ENCODE data around the gene POLR2J2. TPM values are rescaled to one million over a fixed set of nuclear protein-coding genes. Genes with fewer than 3 reads are reported as not detected.
"Not testable (repeated sequence)": the region's sequence is repeated elsewhere in the genome, so short reads cannot be mapped to it uniquely, and the experiment has no call there.

POLR2J2 gene
- 1.1 TPM in 2 replicates for total RNA-seq (2014; rRNA removed; shearing (Covaris generic))

- DNase-seq (ENCODE audit: low read depth): not testable (repeated sequence)
These were observed at the start of gene POLR2J2 for GRCh38 chr7:102671166-102671955. TSS of gene POLR2J2 (minus strand) at chr7:102671663. CDS start at chr7:102671601, 62 bp downstream.

GRCh38 chr7:102718491-102718890 is 47.0 kb upstream of the POLR2J2 start:
- DNase-seq (ENCODE audit: low read depth): not testable (repeated sequence)

GRCh38 chr7:102715718-102716117 is 44.3 kb upstream of the POLR2J2 start:
- not testable (repeated sequence) for DNase-seq (ENCODE audit: low read depth)

- not testable (repeated sequence) for DNase-seq (ENCODE audit: low read depth)
These were observed 43.5 kb upstream of the POLR2J2 start for GRCh38 chr7:102714774-102715522.

GRCh38 chr7:102713691-102714080 is 42.2 kb upstream of the POLR2J2 start:
- not testable (repeated sequence) for DNase-seq (ENCODE audit: low read depth)

- DNase-seq (ENCODE audit: low read depth): not testable (repeated sequence)
These were observed 41.7 kb upstream of the POLR2J2 start for GRCh38 chr7:102713011-102713690.

- not testable (repeated sequence) for DNase-seq (ENCODE audit: low read depth)
These were observed 27.7 kb upstream of the POLR2J2 start for GRCh38 chr7:102698962-102699750.

GRCh38 chr7:102697642-102698512 is 26.4 kb upstream of the POLR2J2 start:
- DNase-seq (ENCODE audit: low read depth): not testable (repeated sequence)

- DNase-seq (ENCODE audit: low read depth): not testable (repeated sequence)
These were observed 24.5 kb upstream of the POLR2J2 start for GRCh38 chr7:102696009-102696408.

GRCh38 chr7:102695033-102695552 is 23.6 kb upstream of the POLR2J2 start:
- not testable (repeated sequence) for DNase-seq (ENCODE audit: low read depth)

- not testable (repeated sequence) for DNase-seq (ENCODE audit: low read depth)
These were observed 22.5 kb upstream of the POLR2J2 start for GRCh38 chr7:102694008-102694407.

- DNase-seq (ENCODE audit: low read depth): not testable (repeated sequence)
These were observed 19.1 kb upstream of the POLR2J2 start for GRCh38 chr7:102690602-102691001.

GRCh38 chr7:102689436-102690282 is 18.2 kb upstream of the POLR2J2 start:
- DNase-seq (ENCODE audit: low read depth): not testable (repeated sequence)

GRCh38 chr7:102688299-102689036 is 17.0 kb upstream of the POLR2J2 start:
- DNase-seq (ENCODE audit: low read depth): not testable (repeated sequence)

- not testable (repeated sequence) for DNase-seq (ENCODE audit: low read depth)
These were observed 11.1 kb upstream of the POLR2J2 start for GRCh38 chr7:102682560-102682959.

- DNase-seq (ENCODE audit: low read depth): not testable (repeated sequence)
These were observed 9.3 kb upstream of the POLR2J2 start for GRCh38 chr7:102680780-102681179.

GRCh38 chr7:102675545-102675944 is 4.1 kb upstream of the POLR2J2 start:
- DNase-seq (ENCODE audit: low read depth): not testable (repeated sequence)

- not testable (repeated sequence) for DNase-seq (ENCODE audit: low read depth)
These were observed 2.1 kb upstream of the POLR2J2 start for GRCh38 chr7:102673447-102674067.

All from RPMI7951 (cell line).